Bone marrow (tissue), 2 donors: ENCODE measurements around the gene MPZ.
"Not testable (repeated sequence)": the region's sequence is repeated elsewhere in the genome, so short reads cannot be mapped to it uniquely, and the experiment has no call there.

Experiments used
- DNase-seq, 2 donors: peaks; one replicate each; lab custom pipeline; 2025; lab: John Stamatoyannopoulos, UW

Gene MPZ

DNA sequence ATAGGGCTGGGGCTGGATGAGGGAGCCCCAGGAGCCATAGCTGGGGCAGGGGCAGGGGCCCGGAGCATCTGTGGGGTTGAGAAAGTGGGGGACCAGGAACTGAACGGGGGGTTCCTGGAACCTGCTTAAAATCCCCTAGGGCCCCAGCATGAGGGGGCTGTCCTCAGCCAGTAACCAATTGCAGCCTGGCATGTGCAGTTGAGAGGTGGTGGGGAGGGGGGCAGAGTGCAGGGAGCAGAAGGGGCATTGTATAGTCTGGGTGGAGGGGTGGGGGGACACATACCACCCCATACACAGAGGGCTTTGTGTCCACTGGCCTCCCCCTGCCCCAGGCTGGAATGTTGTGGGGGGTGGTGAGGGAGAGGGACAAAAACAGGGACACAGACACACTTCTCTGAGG is at the start of gene MPZ:
TSS of gene MPZ (minus strand) at position 101 of the 400 bp plus-strand sequence. CDS start at position 38, 63 bp downstream.
- no peak for DNase-seq

DNA sequence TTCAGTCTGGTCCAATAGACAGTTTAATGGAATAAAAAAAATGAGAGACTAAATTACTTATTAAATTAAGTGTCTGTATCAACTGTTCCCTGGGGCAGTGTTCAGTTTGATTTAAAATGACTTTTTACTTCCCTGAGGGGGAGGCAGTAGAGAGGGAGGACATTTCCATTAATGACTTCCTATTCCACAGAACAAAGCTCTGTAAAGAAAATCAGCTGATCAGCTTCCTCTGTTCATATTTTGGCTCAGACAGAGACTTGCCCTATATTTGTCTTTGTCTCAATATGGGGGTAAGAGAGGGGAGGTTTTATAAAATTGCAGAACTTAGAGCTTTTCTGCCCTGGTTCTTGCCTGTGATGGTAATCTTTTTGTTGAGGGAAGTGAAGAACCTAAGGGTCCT is 49.5 kb upstream of the MPZ start:
- peak in 1 of 2 donors; percentile 62 for DNase-seq

DNA sequence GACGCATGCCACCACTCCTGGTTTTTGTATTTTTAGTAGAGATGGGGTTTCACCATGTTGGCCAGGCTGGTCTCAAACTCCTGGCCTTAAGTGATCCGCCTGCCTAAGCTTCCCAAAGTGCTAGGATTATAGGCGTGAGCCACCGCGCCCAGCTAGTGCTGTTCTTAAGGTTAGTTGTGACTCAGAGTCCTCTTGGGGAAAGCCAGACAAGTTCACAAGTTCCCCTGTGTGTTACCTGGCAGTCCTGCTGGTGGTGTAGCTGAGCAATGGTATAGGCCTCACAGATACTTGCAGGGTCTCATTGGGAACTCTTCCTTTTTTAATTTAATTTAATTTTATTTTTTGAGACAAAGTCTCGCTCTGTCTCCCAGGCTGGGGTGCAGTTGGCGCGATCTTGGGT is 47.3 kb upstream of the MPZ start:
- no peak for DNase-seq

DNA sequence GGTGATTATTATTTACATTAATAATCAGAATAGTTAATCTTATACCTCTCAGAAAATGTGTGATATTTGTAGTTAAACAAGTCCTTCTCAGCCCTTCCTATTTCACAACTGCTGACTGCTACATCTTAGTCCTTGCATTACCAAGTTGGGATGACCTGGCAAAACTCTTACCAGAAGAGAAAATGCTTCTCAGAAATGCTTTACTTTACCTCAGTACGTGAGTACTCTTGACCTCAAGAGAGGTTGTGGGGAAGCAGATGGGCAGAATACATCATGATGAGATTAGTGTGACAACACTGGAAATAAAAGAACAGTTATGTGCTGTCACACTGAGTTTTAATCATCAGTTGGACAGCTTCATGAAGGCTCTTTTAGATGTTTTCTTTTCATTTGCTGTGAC is 41.7 kb upstream of the MPZ start:
- no peak for DNase-seq

DNA sequence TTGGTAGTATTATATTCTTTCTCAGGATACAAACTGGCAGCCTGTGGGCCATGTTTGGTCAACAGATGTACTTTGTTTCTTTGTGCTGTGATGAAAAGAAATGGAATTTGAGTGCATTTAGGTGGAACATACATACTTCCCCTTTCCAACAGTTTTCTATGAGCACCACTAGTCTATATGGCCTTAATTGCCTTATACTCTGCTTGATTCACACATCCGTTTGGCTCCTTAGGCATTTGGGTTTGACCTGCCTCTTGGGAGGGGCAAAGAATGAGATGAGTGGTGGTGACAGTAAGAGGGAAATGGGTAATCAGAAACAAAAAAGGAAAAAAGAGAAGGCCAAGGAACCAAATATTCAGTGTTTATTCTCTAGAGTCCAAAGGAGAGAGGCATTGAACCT is 40.9 kb upstream of the MPZ start:
- peak in 1 of 2 donors; percentile 7 for DNase-seq

DNA sequence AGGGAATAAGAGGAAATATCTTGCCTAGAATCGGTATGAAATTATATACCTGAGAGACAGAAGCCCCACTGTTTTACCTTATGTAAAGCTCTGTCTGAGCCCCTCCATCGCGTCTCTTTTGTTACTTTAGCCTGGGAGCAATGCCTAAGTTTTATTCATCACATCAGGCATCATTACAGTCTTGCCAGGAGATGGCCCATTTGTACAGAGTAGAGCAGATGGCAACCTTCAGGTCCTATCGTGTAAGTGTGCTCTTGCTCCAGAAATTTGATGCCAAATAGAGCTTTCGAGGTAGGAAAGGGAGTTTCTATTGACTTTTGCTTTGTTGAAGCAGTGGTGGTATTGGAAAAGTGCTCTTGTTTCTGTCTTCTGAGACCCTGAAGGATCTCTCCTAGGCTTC is 33.1 kb upstream of the MPZ start:
- no peak for DNase-seq

DNA sequence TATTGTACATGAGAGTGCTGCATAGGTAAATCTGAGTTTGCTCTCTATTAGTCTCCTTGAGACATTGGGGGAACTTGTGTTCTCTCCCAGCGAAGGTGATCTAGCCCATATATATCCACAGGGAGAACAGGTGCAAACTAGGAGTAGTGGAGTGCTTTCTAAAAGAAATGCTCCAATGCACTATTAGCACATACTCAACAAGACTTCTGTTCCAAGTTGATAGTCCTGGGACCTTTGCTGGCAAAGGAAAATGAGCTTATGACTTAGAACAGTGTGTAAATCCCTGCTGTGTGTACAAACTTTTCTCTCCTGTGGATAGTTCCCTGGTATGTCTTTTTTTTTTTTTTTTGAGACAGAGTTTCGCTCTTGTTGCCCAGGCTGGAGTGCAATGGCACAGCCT is 32.4 kb upstream of the MPZ start:
- no peak for DNase-seq

DNA sequence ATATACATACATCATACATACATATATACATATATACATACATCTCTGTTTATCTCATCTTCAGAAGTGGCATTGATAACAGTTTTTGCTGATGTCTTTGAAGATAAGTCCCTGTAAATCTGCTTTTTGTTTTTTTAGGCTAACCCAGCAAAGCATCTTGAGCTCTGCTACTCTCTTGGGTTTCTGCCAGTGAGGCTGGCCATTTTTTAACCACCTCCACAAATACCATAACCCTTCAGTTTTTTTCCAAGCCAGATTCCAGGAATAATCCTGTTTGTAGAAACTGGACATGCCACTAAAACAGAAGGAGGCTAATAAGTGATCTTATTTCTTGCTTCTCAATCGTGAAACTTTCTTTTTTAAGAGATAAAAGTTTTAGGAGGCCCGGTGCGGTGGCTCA is 26.0 kb upstream of the MPZ start:
- no peak for DNase-seq

DNA sequence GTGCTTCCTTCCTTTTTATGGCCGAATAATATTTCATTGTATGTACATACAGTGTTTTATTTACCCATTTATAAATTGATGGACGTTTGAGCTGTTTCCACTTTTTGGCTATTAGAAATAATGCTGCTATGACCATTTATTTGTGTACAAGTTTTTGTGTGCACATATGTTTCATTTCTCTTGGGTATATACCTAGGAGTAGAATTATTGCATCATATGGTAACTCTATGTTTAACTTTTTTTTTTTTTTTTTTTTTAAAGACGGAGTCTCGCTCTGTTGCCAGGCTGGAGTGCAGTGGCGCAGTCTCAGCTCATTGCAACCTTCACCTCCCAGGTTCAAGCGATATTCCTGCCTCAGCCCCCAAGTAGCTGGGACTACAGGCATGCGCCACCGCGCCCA is 23.4 kb upstream of the MPZ start:
- DNase-seq, result no peak

DNA sequence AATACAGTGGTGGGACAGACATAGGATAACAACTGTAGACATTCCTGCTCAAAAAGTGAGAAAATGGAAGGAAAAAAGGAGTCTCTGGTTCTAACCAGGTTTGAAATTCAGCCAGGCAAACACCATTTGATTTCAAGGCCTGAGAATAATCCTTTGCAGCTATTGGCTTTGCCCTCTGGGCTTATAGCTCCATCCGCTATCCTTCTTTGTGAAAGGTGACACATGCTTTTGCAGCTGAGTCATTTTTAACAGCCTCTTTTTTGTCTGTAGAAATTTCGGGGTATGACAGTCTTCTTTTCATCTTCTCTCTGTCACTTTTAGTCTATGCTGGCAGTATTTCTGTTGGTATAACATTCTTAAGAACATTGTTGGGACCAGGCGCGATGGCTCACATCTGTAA is 20.6 kb upstream of the MPZ start:
- no peak for DNase-seq

DNA sequence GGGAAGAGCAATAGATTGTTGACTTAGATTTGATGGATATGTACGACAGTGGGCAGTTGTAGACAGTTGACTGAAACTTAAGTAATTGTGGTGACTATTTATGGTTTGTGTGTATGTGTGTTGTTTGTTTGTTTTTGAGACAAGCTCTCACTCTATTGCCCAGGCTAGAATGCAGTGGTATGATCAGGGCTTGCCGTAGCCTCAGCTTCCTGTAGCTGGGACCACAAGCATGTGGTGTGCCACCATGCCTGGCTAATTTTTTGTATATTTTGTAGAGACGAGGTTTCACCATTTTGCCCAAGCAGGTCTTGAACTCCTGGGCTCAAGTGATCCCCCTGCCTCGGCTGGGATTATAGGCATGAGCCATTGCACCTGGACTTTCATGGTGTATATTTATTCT is 14.3 kb upstream of the MPZ start:
- DNase-seq, result no peak

DNA sequence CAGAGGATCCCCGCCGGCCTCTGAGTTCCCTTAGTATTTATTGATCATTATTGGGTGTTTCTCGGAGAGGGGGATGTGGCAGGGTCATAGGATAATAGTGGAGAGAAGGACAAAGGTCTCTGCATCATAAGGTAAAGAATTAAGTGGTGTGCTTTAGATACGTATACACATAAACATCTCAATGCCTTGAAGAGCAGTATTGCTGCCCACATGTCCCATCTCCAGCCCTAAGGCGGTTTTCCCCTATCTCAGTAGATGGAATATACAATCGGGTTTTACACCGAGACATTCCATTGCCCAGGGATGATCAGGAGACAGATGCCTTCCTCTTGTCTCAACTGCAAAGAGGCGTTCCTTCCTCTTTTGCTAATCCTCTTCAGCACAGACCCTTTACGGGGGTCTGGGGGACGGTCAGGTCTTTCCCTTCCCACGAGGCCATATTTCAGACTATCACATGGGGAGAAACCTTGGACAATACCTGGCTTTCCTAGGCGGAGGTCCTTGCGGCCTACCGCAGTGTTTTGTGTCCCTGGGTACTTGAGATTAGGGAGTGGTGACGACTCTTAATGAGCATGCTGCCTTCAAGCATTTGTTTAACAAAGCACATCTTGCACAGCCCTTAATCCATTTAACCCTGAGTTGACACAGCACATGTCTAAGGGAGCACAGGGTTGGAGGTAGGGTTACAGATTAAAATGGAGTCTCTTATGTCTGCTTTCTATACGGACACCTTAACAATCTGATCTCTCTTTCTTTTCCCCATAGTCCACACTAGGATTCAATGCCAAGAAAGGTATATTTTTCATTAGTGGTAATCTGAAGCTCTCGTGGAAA is 6.3 kb upstream of the MPZ start:
- not testable (repeated sequence) for DNase-seq

DNA sequence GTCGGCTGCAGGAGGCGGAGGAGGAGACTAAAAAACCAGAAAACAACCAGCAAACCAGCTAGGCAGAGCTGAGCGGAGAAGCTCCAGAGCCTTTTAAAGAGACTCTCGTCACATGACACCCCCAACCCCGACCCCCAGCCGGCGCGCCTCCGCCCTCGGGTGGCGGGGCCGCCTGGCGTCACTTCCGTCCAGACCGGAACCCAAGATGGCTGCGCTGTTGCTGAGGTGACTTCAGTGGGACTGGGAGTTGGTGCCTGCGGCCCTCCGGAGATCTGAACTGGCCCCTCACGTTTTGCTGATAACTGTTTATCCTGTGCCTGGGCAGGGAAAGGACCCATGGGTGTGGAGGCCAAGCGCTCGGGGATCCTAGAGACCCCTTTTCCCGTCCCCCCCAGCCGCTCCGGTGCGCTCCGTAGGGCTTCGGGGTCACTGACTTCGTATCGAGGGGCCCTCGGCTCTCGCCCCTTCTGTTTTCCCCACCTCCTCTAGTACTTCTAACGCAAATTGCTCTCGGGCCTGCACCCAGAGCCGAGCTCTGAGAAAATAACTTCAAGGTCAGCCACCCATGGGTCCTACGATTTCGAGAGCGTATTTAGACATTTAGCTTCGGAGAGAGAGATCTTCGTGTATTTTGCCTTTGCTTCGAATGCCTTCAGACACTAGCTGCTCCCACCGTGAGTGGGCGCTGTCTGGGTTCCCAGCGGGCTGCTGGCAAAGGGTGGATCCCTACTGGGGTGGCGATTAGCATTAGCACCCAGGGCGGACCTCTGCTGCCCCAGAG is 4.6 kb upstream of the MPZ start, which contains the start of gene SDHC:
TSS of gene SDHC (plus strand) at position 181 of the 781 bp plus-strand sequence. CDS start at position 206, 25 bp downstream.
- peak; percentile 80 to 82 for DNase-seq

DNA sequence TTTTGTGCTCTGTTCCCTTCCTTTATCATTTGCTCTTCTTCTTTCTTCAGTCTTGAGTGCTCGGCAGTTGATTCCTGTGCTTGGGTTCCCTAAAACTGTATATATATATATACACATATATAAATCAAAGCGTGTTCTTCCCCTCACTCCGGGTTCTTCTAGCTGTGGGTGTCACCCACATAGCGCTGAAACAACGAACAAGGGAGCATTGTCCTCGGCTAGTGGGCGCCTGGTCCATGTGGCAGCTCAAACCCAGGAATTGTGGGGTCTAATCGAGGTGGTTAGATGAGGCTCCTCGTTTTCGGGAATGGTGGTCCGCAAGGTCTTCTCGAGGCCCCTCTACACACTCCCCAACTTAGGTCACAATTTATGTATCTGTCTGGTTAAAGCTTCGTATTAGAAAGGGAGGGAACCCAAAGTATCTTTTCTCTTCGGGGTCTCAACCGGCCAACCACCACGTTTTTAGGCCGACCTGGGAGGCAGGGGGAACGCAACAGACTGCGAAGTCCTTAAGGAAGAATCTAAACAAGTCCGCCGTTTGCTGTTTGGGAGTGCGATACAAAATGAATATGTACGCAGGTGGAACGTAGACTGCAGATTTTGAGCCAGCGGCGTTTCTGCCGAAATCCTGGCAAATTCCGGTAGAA is 3.9 kb upstream of the MPZ start:
- no peak for DNase-seq

DNA sequence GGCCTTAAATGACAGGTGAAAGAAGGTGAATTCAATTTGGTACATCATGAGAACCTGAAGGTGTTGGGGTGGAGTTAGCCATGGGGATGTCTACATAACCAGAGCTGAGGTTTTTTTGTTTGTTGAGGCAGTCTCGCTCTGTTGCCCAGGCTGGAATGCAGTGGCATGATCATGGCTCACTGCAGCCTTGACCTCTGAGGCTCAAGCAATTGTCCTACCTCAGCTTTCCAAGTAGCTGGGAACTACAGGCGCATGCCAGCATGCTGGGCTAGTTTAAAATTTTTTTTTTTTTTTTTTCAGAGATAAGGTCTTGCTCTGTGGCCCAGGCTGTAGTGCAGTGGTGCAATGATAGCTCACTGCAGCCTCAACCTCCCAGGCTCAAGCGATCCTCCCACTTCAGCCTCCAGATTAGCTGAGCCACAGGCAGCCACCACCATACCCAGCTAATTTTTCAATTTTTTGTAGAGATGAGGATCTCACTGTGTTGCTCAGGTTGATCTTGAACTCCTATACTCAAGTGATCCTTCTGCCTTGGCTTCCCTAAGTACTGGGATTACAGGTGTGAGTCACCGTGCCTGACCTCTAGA is 1.9 kb upstream of the MPZ start:
- no peak for DNase-seq

DNA sequence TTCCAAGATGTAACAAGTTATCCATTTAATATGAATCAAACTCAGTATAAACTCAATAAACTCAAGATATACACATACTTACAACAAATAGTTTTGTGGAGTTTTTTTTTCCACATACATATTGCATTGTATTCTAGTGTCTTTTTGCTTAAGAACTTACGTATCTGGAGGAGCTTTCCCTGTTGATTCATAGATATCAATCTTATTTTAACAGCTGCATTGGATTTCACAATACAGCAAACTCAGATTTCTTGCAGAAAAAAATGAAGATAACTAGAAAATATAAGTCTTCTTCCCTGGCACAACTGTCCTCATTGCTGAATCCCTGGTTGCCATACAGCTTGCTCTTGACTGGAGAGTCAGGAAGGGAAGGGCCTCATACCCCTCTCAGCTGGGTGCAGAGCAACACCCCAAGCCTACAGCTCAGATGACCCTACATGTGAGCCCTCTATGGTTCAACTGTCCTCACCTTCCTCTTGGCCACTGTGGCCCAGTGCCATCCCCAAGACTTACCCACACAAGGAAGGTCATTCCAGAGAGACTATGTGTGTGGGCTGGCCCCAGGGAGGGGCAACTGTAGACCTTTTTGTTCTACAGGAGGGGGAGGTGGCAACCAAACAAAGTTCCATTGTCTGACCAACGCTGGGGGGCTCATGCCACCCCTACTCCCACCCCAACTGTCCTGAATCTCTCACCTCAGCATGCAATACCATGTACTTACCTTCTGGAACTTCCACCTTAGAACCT is 1.7 kb downstream of the MPZ start:
- no peak for DNase-seq

DNA sequence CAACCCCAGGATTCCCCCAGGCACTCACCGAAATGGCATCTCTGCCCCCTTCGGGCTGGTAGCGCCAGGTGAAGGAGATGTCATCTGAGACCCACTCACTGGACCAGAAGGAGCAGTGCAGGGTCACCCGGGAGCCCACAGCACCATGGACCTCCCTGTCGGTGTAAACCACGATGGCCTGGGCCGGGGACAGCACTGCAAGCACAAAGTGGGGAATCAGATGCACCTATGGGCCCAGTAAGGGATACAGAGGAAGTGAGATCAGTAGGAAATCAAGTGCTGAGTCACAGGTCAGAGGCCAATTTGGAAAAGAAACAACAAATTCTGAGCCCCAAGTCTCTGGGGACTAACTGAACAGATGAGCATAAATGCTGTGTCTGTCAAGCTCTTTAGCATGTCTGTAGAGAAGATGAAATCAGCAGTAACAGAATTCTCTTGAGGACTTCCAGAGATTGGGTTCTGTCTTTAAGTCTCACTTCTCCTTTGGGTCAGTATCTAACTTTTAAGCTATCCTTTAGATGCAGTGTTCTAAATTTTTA is 2.5 kb downstream of the MPZ start:
- peak in 1 of 2 donors; percentile 22 for DNase-seq

DNA sequence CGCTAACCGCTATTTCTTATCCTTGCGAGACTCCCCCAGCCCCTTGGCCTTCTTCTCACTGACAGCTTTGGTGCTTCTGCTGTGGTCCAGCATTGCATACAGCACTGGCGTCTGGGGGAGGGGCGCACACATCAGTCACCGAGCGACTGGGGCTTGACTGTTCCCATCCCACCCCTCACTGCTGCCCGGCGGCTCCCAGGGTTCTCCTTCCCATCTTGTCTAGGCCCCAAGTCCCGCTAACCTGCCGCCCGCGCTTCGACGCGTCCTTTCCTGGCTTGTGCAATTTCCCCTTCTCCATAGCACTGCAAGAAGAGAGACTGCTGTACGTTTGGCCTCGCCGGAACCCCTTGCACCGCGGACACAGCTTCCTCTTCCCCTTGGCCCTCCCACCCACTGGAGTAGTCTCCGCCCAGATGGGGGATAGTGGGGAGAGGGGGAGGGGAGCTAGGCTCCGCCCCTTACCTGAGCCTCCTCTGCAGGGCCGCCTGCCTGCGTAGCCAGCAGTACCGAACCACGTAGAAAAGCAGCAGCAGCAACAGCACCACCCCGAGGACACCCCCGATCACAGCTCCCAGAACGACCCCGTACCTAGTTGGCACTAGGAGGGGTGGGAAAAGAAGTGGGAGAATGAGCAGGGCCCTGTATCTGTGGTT is 3.8 kb downstream of the MPZ start:
- DNase-seq, result peak; percentile 50 to 69

DNA sequence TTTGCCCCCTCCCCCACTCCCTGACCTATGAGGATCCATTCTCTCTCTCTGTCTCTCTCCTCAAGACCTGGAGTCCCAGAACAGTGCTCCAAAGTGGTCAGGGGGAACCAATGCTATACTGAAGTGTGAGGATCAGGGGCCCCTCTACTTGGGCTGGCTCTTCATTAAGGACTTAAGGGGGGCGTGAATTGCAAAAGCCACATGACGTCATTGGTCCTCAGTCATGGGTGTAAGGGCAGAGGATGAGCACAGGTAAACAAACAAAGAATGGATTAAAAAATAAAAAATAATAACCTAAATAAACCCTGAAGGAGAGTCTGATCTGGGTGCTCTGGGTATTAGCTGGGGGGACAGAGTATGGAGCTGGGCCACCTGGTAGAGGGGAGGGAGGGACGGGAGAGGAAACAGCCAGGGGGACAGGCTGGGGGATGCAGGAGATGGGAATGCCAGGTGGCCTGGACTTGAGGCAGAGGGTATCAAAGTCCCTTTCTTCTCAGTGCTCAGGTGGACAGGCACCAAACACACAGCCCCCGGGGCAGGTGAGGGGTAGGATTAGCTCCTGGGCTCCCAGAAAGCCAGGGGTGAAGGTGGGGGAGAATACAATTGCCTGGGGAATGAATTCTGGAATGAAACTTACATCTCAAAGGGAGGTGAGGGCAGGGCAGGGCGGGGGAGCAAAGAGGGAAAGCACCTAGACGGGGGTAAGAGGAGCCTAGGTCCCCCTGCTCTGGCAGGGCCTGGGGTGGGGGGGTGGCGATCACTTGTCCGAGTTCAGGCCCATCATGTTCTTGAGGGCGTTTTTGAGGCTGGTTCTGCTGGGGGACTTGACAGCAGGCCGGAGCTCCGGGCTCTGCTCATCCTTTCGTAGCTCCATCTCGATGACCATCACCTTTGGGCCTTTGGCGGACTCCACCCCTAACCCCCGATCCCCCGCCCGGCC is 4.6 kb downstream of the MPZ start:
- no peak for DNase-seq

DNA sequence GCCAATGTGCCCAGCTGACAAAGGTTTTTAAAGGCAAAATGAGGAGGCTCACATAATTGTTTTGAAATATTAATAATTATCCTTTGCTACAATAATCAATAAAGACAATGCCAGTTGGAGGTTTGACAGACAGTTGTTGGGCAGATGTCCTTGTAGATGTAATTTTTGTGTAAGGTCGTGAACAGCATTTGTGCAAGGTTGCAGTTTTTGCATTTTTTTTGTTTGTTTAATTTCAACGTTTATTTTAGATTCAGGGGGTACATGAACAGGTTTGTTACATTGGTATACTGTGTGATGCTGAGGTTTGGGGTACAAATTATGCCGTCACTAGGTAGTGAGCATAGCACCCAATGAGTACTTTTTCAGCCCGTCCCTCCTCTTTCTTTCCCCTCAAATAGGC is 9.3 kb downstream of the MPZ start:
- no peak for DNase-seq
